Measurements from ENCODE around the gene KCNQ4. TPM values are rescaled to one million over a fixed set of nuclear protein-coding genes. Genes with fewer than 3 reads are reported as not detected.

The KCNQ4 gene
- polyA plus RNA-seq, 1 donor: 2.2 TPM

DNA sequence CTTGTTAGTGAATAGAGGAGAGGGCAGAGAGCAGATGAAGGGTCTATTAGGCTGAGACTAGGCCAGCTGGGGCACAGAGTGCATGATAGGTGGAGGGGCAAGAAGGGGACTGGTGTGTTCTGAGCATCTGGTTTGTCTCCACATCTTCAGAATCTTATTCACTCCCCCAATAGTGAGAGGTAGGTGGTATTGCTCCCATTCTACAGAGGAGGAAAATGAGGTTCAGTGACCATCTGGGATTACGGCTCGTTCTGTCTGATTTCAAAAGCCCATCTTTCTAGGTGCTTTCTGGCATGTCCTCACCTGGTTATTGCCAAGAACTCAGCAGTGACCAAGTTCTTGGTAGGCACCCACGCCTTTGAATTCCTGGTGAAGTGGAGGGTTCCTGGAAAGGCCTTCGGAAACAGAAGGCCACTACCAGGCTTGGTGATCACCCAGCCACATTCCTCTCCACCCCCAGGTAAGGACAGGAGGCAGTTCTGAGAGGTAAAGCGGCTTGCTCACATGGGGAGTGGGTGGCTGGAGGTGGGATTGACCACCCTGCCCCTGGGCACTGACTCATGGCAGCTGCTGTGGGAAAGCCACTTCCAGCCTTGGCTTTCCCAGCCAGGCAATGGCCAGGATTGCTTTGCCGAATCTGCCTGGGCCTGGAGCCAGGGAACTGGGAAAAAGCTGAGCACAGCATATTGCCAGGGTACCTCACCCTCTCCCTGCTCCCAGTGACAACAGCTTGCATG is 97.4 kb downstream of the KCNQ4 start:
- no peaks in the 10 kb centered on the region for H3K36me3 ChIP-seq (ENCODE audit: control insufficient read depth, insufficient read depth, low read length)
- H3K27ac ChIP-seq (ENCODE audit: low read length): no peak overlapping the region
- peaks cover 3% of the 10 kb centered on the region for H3K4me1 ChIP-seq (ENCODE audit: control insufficient read depth, insufficient read depth, low read length)
- no peak for DNase-seq
- H3K4me3 ChIP-seq (ENCODE audit: low read length): no peak overlapping the region
- WGBS (ENCODE audit: insufficient coverage, low lambda C conversion rate): no CpG with 5 or more reads among the region's 6 CpGs
- peaks cover 25% of the 10 kb centered on the region for H3K27me3 ChIP-seq (ENCODE audit: control insufficient read depth, insufficient read depth, low read length)
- peaks cover 3% of the 10 kb centered on the region for H3K9me3 ChIP-seq (ENCODE audit: control insufficient read depth, low read depth, low read length)

DNA sequence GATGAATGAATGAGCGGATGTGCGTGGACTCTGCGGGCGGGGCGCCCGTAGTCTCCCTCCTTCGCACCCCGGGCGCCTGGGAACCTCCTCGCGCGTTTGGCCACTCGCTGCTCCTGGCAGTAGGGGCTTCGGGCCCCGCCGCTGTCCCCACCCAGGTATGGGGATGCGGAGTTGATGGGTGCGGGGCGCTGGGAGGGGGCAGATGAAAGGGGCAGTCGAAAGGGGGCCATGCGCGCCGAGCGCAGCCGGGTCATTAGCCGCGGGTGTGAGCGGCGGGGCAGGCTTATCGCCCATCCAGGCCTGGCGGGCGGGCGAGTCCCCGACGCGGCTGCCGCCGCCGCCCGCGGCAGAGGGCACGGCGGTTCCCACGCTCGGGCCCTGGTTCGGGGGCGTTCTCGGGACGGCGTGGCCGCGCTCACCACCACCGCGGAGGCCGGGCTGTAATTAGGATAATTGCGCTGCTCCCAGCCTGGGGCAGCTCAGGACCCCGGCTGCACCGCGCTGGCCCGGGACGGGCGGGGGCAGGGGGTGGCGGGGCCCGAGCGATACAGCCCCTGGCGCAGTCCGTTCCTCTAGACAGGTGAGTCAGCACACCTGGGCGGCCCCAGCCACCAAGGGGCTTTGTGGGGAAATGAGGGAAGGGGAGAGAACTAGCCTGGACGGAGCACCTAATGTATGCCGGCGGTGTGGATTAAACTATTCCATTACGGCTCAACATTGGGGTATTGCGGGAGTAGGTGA is 100.6 kb downstream of the KCNQ4 start:
- Histone ChIP-seq H3K4me3 (ENCODE audit: low read length) (no peak overlapping the region), H3K9me3 (ENCODE audit: control insufficient read depth, low read depth, low read length) (peaks cover 3% of the 10 kb centered on the region), H3K4me1 (ENCODE audit: control insufficient read depth, insufficient read depth, low read length) (peaks cover 3% of the 10 kb centered on the region), H3K27me3 (ENCODE audit: control insufficient read depth, insufficient read depth, low read length) (peaks cover 33% of the 10 kb centered on the region), H3K27ac (ENCODE audit: low read length) (no peak overlapping the region), H3K36me3 (ENCODE audit: control insufficient read depth, insufficient read depth, low read length) (no peaks in the 10 kb centered on the region)
- no CpG with 5 or more reads among the region's 73 CpGs for WGBS (ENCODE audit: insufficient coverage, low lambda C conversion rate)
- DNase-seq: peak in 1 of 2 donors; percentile 19

DNA sequence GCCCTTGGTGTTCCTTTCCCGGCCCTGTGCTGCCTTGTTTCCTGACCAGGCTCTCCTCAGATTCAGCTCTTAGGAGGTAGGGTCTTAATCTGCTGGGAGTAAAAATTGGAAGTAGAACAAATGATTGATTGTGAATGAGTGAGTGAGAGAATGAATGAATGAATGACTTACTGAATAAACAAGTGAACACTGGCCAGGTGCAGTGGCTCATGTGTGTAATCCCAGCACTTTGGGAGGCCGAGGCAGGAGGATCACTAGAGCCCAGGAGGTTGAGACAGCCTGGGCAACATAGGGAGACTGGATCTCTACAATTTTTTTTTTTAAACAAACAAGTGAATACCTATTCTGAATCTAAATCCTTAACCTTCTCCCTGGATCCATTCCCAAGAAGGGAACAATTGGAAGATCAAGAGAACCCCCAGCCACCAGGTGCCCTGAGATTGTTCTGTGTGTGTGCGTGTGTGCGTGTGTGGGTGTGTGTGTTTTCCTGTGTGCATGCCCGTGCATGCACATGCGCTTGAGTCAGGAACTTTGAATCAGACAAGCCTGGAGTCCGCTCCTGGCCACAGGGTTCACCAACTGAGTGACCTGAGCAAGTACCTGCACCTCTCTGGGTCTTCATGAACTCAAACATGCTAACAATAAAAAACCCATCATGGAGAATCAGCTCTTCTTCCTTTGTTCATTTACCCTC is 102.9 kb downstream of the KCNQ4 start:
- peaks cover 3% of the 10 kb centered on the region for H3K4me1 ChIP-seq (ENCODE audit: control insufficient read depth, insufficient read depth, low read length)
- H3K4me3 ChIP-seq (ENCODE audit: low read length): no peak overlapping the region
- no peak overlapping the region for H3K27ac ChIP-seq (ENCODE audit: low read length)
- no peak for DNase-seq
- H3K36me3 ChIP-seq (ENCODE audit: control insufficient read depth, insufficient read depth, low read length): no peaks in the 10 kb centered on the region
- WGBS (ENCODE audit: insufficient coverage, low lambda C conversion rate): no CpG with 5 or more reads among the region's 7 CpGs
- peaks cover 33% of the 10 kb centered on the region for H3K27me3 ChIP-seq (ENCODE audit: control insufficient read depth, insufficient read depth, low read length)
- H3K9me3 ChIP-seq (ENCODE audit: control insufficient read depth, low read depth, low read length): peaks cover 3% of the 10 kb centered on the region

DNA sequence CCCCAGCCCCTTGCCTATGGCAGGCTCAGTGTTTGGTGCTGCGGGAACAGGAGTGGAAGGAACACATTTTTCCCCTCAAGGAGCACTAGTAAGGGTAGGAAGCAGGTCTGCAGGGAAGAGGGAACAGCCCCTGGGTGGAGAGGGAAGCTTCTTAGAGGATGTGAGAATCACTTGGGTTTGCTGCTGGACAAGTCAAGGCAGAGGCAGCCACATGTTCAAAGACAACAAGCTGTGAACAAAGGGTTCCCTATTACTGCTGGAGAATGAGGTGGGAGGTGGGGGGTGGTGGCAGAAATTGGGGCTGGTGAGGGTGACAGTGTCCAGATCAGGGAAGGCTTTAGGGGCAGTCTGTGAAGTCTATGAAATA is 103.4 kb downstream of the KCNQ4 start:
- H3K4me3 ChIP-seq (ENCODE audit: low read length): no peak overlapping the region
- H3K9me3 ChIP-seq (ENCODE audit: control insufficient read depth, low read depth, low read length): peaks cover 3% of the 10 kb centered on the region
- peaks cover 33% of the 10 kb centered on the region for H3K27me3 ChIP-seq (ENCODE audit: control insufficient read depth, insufficient read depth, low read length)
- no peak for DNase-seq
- no peaks in the 10 kb centered on the region for H3K36me3 ChIP-seq (ENCODE audit: control insufficient read depth, insufficient read depth, low read length)
- peaks cover 3% of the 10 kb centered on the region for H3K4me1 ChIP-seq (ENCODE audit: control insufficient read depth, insufficient read depth, low read length)
- H3K27ac ChIP-seq (ENCODE audit: low read length): no peak overlapping the region
- WGBS (ENCODE audit: insufficient coverage, low lambda C conversion rate): no CpG with 5 or more reads among the region's 1 CpG

DNA sequence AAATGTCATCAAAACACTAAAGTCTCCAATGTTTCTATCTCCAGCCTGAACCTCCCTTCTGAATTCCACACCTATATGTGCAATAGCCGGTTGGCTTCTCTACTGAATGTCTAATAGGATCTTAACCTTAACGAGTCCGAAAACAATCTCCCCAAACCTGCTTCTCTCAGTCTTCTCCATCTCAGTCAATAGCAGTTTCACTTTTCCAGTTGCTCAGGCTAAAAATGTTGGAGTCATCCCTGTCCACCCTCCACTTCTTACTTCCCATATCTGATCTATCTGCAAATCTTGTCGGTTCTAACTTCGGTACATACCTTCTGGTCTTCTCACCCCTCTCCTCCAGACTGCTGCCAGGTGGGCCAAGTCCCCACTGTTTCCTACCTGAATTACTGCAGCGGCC is 104.1 kb downstream of the KCNQ4 start:
- peaks cover 3% of the 10 kb centered on the region for H3K9me3 ChIP-seq (ENCODE audit: control insufficient read depth, low read depth, low read length)
- H3K27ac ChIP-seq (ENCODE audit: low read length): no peak overlapping the region
- DNase-seq: no peak
- H3K27me3 ChIP-seq (ENCODE audit: control insufficient read depth, insufficient read depth, low read length): peaks cover 33% of the 10 kb centered on the region
- no peaks in the 10 kb centered on the region for H3K36me3 ChIP-seq (ENCODE audit: control insufficient read depth, insufficient read depth, low read length)
- no peak overlapping the region for H3K4me3 ChIP-seq (ENCODE audit: low read length)
- peaks cover 3% of the 10 kb centered on the region for H3K4me1 ChIP-seq (ENCODE audit: control insufficient read depth, insufficient read depth, low read length)
- WGBS (ENCODE audit: insufficient coverage, low lambda C conversion rate): no CpG with 5 or more reads among the region's 6 CpGs

Other genes with a start within 250 kb of the KCNQ4 start
- 6.9 TPM for gene RIMS3, start 118.1 kb upstream of the KCNQ4 start, polyA plus RNA-seq
- gene NFYC, start 92.1 kb upstream of the KCNQ4 start, polyA plus RNA-seq: 66.0 TPM
- 4.3 TPM for gene CITED4, start 78.6 kb downstream of the KCNQ4 start, polyA plus RNA-seq
- gene CTPS1, start 195.9 kb downstream of the KCNQ4 start, polyA plus RNA-seq: 31.2 TPM
- gene SLFNL1, start 237.9 kb downstream of the KCNQ4 start, polyA plus RNA-seq: 0.85 TPM

All from large intestine (tissue), 3 donors.